ENCODE results near the gene KLHL21. TPM values are rescaled to one million over a fixed set of nuclear protein-coding genes. Genes with fewer than 3 reads are reported as not detected.

Gene KLHL21
- total and polyA plus RNA-seq, 9 of the 15 experiments (the other 6 are each of a cell fraction or from before 2014, with no cell fraction given): 2.1 to 42.1 (median 17.5) TPM

DNA sequence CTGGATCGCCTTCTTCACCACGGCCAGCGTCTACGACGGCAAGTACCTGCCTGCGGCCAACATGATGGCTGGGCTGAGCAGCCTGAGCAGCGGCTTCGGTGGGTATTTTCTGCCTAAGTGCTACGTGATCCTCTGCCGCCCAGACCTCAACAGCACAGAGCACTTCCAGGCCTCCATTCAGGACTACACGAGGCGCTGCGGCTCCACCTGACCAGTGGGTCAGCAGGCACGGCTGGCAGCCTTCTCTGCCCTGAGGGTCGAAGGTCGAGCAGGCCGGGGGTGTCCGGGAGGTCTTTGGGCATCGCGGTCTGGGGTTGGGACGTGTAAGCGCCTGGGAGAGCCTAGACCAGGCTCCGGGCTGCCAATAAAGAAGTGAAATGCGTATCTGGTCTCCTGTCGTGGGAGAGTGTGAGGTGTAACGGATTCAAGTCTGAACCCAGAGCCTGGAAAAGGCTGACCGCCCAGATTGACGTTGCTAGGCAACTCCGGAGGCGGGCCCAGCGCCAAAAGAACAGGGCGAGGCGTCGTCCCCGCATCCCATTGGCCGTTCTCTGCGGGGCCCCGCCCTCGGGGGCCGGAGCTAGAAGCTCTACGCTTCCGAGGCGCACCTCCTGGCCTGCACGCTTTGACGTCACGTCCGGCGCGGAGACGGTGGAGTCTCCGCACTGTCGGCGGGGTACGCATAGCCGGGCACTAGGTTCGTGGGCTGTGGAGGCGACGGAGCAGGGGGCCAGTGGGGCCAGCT is 23.1 kb downstream of the KLHL21 start, which contains the start of gene ZBTB48 (continued):
- TF ChIP-seq, protein P1, sequence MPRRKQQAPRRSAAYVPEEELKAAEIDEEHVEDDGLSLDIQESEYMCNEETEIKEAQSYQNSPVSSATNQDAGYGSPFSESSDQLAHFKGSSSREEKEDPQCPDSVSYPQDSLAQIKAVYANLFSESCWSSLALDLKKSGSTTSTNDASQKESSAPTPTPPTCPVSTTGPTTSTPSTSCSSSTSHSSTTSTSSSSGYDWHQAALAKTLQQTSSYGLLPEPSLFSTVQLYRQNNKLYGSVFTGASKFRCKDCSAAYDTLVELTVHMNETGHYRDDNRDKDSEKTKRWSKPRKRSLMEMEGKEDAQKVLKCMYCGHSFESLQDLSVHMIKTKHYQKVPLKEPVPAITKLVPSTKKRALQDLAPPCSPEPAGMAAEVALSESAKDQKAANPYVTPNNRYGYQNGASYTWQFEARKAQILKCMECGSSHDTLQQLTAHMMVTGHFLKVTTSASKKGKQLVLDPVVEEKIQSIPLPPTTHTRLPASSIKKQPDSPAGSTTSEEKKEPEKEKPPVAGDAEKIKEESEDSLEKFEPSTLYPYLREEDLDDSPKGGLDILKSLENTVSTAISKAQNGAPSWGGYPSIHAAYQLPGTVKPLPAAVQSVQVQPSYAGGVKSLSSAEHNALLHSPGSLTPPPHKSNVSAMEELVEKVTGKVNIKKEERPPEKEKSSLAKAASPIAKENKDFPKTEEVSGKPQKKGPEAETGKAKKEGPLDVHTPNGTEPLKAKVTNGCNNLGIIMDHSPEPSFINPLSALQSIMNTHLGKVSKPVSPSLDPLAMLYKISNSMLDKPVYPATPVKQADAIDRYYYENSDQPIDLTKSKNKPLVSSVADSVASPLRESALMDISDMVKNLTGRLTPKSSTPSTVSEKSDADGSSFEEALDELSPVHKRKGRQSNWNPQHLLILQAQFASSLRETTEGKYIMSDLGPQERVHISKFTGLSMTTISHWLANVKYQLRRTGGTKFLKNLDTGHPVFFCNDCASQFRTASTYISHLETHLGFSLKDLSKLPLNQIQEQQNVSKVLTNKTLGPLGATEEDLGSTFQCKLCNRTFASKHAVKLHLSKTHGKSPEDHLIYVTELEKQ (CRISPR knock-in tag; IDR thresholded peaks at IDR 0.05): no peak
- TF ChIP-seq, protein P2, sequence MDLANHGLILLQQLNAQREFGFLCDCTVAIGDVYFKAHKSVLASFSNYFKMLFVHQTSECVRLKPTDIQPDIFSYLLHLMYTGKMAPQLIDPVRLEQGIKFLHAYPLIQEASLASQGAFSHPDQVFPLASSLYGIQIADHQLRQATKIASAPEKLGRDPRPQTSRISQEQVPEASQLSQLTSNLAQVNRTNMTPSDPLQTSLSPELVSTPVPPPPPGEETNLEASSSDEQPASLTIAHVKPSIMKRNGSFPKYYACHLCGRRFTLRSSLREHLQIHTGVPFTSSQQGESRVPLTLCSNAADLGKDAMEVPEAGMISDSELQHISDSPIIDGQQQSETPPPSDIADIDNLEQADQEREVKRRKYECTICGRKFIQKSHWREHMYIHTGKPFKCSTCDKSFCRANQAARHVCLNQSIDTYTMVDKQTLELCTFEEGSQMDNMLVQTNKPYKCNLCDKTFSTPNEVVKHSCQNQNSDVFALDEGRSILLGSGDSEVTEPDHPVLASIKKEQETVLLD (IDR thresholded peaks at IDR 0.05): no peak
- TF ChIP-seq HDAC1 (IDR thresholded peaks at IDR 0.05) (no peak), BCOR (IDR thresholded peaks at IDR 0.05) (no peak), FOXJ2 (tag; IDR thresholded peaks at IDR 0.05) (peak; percentile 78; the same call in 1 of the 2 replicates), RFX5 (IDR thresholded peaks at IDR 0.05; ENCODE audit: low read depth, low read length) (no peak; the same call in 1 of the 2 replicates), EWSR1 (IDR thresholded peaks at IDR 0.05; ENCODE audit: borderline replicate concordance, low read depth, partially characterized antibody) (no peak), RBM34 (IDR thresholded peaks at IDR 0.05; ENCODE audit: borderline replicate concordance, insufficient read depth, low read length) (no peak), KDM2B (CRISPR knock-in tag; IDR thresholded peaks at IDR 0.05) (0 out of 2 replicates have a peak, but pooled peaks have one; percentile 34), SIN3A (IDR thresholded peaks at IDR 0.05; ENCODE audit: borderline replicate concordance in 2 of 2, control insufficient read depth in 1 of 2, low read depth in 2 of 2, low read length in 2 of 2) (peak; percentile 61 to 67; a peak in 1 of 4 replicates), KAT7 (CRISPR knock-in tag; IDR thresholded peaks at IDR 0.05; ENCODE audit: borderline replicate concordance) (no peak), SP1 (CRISPR knock-in tag; IDR thresholded peaks at IDR 0.05) (peak; percentile 65), SRSF3 (IDR thresholded peaks at IDR 0.05; ENCODE audit: insufficient read depth, low read length) (no peak), SLC30A9 (CRISPR knock-in tag; IDR thresholded peaks at IDR 0.05) (no peak), NFIC (IDR thresholded peaks at IDR 0.05) (peak; percentile 38; the same call in 1 of the 2 replicates), MBD2 (IDR thresholded peaks at IDR 0.05; ENCODE audit: borderline replicate concordance, low read depth) (peak; percentile 78; the same call in 1 of the 2 replicates), SIX5 (IDR thresholded peaks at IDR 0.05; ENCODE audit: borderline replicate concordance in 1 of 2, insufficient read depth in 1 of 2, low read depth in 1 of 2, low read length in 2 of 2) (no peak)
- TF ChIP-seq, protein P3, sequence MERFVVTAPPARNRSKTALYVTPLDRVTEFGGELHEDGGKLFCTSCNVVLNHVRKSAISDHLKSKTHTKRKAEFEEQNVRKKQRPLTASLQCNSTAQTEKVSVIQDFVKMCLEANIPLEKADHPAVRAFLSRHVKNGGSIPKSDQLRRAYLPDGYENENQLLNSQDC (CRISPR knock-in tag; IDR thresholded peaks at IDR 0.05): no peak
- TF ChIP-seq, protein P4, sequence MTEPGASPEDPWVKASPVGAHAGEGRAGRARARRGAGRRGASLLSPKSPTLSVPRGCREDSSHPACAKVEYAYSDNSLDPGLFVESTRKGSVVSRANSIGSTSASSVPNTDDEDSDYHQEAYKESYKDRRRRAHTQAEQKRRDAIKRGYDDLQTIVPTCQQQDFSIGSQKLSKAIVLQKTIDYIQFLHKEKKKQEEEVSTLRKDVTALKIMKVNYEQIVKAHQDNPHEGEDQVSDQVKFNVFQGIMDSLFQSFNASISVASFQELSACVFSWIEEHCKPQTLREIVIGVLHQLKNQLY (CRISPR knock-in tag; conservative IDR thresholded peaks at IDR 0.05): no peak
- TF ChIP-seq, protein P5, sequence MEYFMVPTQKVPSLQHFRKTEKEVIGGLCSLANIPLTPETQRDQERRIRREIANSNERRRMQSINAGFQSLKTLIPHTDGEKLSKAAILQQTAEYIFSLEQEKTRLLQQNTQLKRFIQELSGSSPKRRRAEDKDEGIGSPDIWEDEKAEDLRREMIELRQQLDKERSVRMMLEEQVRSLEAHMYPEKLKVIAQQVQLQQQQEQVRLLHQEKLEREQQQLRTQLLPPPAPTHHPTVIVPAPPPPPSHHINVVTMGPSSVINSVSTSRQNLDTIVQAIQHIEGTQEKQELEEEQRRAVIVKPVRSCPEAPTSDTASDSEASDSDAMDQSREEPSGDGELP (CRISPR knock-in tag; IDR thresholded peaks at IDR 0.05; ENCODE audit: borderline replicate concordance): peak; percentile 59; the same call in 1 of the 2 replicates
